GM12878 (cell line): ENCODE measurements around the gene FAP. TPM values are rescaled to one million over a fixed set of nuclear protein-coding genes. Genes with fewer than 3 reads are reported as not detected.

ENCODE experiments used
- ATAC-seq: fragments of 200-7000 bp; cut with Tn5 transposase; 3 replicates; pipeline ENCODE4 v1.9.1; 2020; ENCODE audit warnings: mild to moderate bottlenecking, moderate library complexity
- BruUV-seq: library from RNA; stranded (reverse); fragments of 400-500 nt; replicated peaks from 2 replicates; lab custom pipeline; 2021; lab: Mats Ljungman, UMichigan
- CTCF ChIA-PET: fragments of 300-600 bp; sonication (Branson Sonifier 250); formaldehyde crosslinking; extraction: SDS; loops from one replicate; lab custom pipeline; 2021; ENCODE audit warnings: inconsistent platforms; lab: Yijun Ruan, JAX
- POLR2A ChIA-PET: fragments of 350-600 bp; formaldehyde crosslinking; extraction: SDS; loops from one replicate; lab custom pipeline; 2021; ENCODE audit warnings: inconsistent platforms; lab: Charles Lee
- RAD21 ChIA-PET: fragments of 300-600 bp; sonication (Branson Sonifier 250); formaldehyde crosslinking; loops from one replicate; lab custom pipeline; 2023; ENCODE audit warnings: antibody characterized with exemption; ENCODE audit not compliant: unreplicated experiment; lab: Charles Lee
- SMC1A ChIA-PET: fragments of 300-600 bp; sonication (Branson Sonifier 250); formaldehyde crosslinking; loops from one replicate; lab custom pipeline; 2023; ENCODE audit not compliant: unreplicated experiment, uncharacterized antibody; lab: Charles Lee
- DNase-seq: peaks from one replicate; pipeline ENCODE4 v3.0.0-alpha.2; 2011; ENCODE audit warnings: low read depth, low spot score
- FAIRE-seq: peaks from 3 replicates; lab custom pipeline; 2011; peaks lifted over from hg19 to GRCh38; lab: Jason Lieb, UNC
- H2AFZ ChIP-seq: 2 replicates; pipeline ENCODE4 v1.6.0; 2011; ENCODE audit warnings: low read depth, low read length, control low read depth; ENCODE audit not compliant: control insufficient read depth
- H3K27ac ChIP-seq: 2 replicates; pipeline ENCODE4 v1.5.1; 2011; ENCODE audit warnings: control low read depth; ENCODE audit not compliant: control insufficient read depth, insufficient read depth
- H3K27me3 ChIP-seq, 2 experiments: replicated peaks in 1 of 2; 2 replicates each; pipeline versions ENCODE4 v1.6.0 to v1.6.1; 2011; ENCODE audit warnings: low read length in 1 of 2; ENCODE audit not compliant: control insufficient read depth in 2 of 2, insufficient read depth in 2 of 2
- H3K36me3 ChIP-seq, 2 experiments: 2 replicates each; pipeline ENCODE4 v1.5.1; 2011; ENCODE audit warnings: low read length in 1 of 2; ENCODE audit not compliant: control insufficient read depth in 2 of 2, insufficient read depth in 2 of 2
- H3K4me1 ChIP-seq: 2 replicates; pipeline ENCODE4 v1.6.1; 2011; ENCODE audit warnings: mild to moderate bottlenecking, low read length, moderate library complexity, mixed read lengths; ENCODE audit not compliant: control insufficient read depth, insufficient read depth
- H3K4me2 ChIP-seq: 2 replicates; pipeline ENCODE4 v1.6.0; 2011; ENCODE audit warnings: control low read depth; ENCODE audit not compliant: control insufficient read depth, insufficient read depth
- H3K4me3 ChIP-seq: fragments of 200-600 bp; sonication (generic); 2 replicates; pipeline ENCODE4 v1.5.1; 2016
- H3K79me2 ChIP-seq: 2 replicates; pipeline ENCODE4 v1.6.0; 2011; ENCODE audit warnings: low read length; ENCODE audit not compliant: control insufficient read depth, insufficient read depth
- H3K9ac ChIP-seq: 2 replicates; pipeline ENCODE4 v1.8.0; 2011; ENCODE audit warnings: low read length, control low read depth, mixed read lengths; ENCODE audit not compliant: control insufficient read depth, insufficient read depth
- H3K9me3 ChIP-seq: replicated peaks from 3 replicates; pipeline ENCODE4 v1.5.1; 2011; ENCODE audit warnings: mild to moderate bottlenecking, low read length; ENCODE audit not compliant: control insufficient read depth, insufficient read depth
- H4K20me1 ChIP-seq: 2 replicates; pipeline ENCODE4 v1.6.0; 2011; ENCODE audit not compliant: control insufficient read depth, insufficient read depth
- CBX5 ChIP-seq: sonication (generic); IDR thresholded peaks from 2 replicates; pipeline ENCODE4 v1.6.1; 2016; ENCODE audit warnings: low read depth, moderate library complexity, mild to moderate bottlenecking, inconsistent platforms
- NBN ChIP-seq: fragments of 450-650 bp; IDR thresholded peaks from 2 replicates; pipeline ENCODE4 v1.6.1; 2016
- POLR2AphosphoS5 ChIP-seq: IDR thresholded peaks from 2 replicates; pipeline ENCODE4 v1.6.1; 2011; ENCODE audit warnings: mild to moderate bottlenecking, low read length, inconsistent platforms
- POU2F2 ChIP-seq: IDR thresholded peaks from 3 replicates; pipeline ENCODE4 v1.6.1; 2011; ENCODE audit warnings: low read depth, mild to moderate bottlenecking, low read length, borderline replicate concordance
- RB1 ChIP-seq: fragments of 450-650 bp; formaldehyde crosslinking; IDR thresholded peaks from 2 replicates; pipeline ENCODE4 v1.6.1; 2017; ENCODE audit warnings: mild to moderate bottlenecking, borderline replicate concordance
- RCOR1 ChIP-seq: conservative IDR thresholded peaks from 2 replicates; pipeline ENCODE4 v1.6.1; 2012; ENCODE audit warnings: low read depth, low read length, improper control_type of control experiment
- RFX5 ChIP-seq: IDR thresholded peaks from 2 replicates; pipeline ENCODE4 v1.6.1; 2011; ENCODE audit warnings: low read depth, low read length, improper control_type of control experiment
- SIX5 ChIP-seq: IDR thresholded peaks from 2 replicates; pipeline ENCODE4 v1.6.1; 2011; ENCODE audit warnings: mild to moderate bottlenecking, low read depth, low read length, moderate library complexity; ENCODE audit not compliant: severe bottlenecking
- WRNIP1 ChIP-seq: IDR thresholded peaks from 2 replicates; pipeline ENCODE4 v1.6.1; 2011; ENCODE audit warnings: low read depth, low read length, improper control_type of control experiment, borderline replicate concordance
- WGBS: methylation state at CpG from one replicate; pipeline ENCODE4 v1.1.6; 2016; ENCODE audit warnings: low lambda C conversion rate; ENCODE audit not compliant: insufficient replicate concordance, insufficient coverage; ENCODE audit errors: missing lambda C conversion rate; 5-methylcytosine and 5-hydroxymethylcytosine counted together
- in situ Hi-C: fragments of 300-500 bp; cut with MboI; formaldehyde crosslinking; loops from 9 replicates; pipeline ENCODE4 v1.14.3; 2018; ENCODE audit warnings: mixed read lengths
- intact Hi-C: fragments of 100-400 bp; cut with micrococcal nuclease; formaldehyde crosslinking; loops from one replicate; pipeline ENCODE4 v1.14.2; 2022; ENCODE audit not compliant: unreplicated experiment
- polyA plus RNA-seq, 11 experiments: library from polyadenylated mRNA; depleted of rRNA in 4 of 11; unstranded in 6 of 11; stranded (reverse) in 5 of 11; fragments of >200 nt; fragmentation: Nextera tagmentation in 4 of 11; fragmentation: Illumina TruSeq in 1 of 11; extraction: Ambion mirVana in 4 of 11; extraction: Trizol in 1 of 11; gene quantifications; 1 replicate in 1 of 11; 2 replicates in 10 of 11; pipeline versions ENCODE4 v1.2.1 to v1.2.3, GENCODE V29; 2011 to 2016; ENCODE audit warnings: inconsistent platforms in 2 of 11, missing spikeins in 2 of 11, low read depth in 1 of 11
- total RNA-seq, 4 experiments: library from RNA; depleted of rRNA in 3 of 4; stranded (reverse); fragments of >200 nt in 3 of 4; fragmentation: Illumina TruSeq in 1 of 4; extraction: Trizol in 1 of 4; gene quantifications; 2 replicates each; pipeline versions ENCODE4 v1.2.1 to v1.2.3, GENCODE V29; 2013 to 2021
- TF ChIP-seq, protein P1 (sequence below): IDR thresholded peaks from 2 replicates; pipeline ENCODE4 v1.6.1; 2011; ENCODE audit warnings: borderline replicate concordance, low read depth, mild to moderate bottlenecking, moderate library complexity, low read length; ENCODE audit not compliant: insufficient read depth, poor library complexity, severe bottlenecking
- TF ChIP-seq, protein P2 (sequence below): fragments of 450-650 bp; formaldehyde crosslinking; IDR thresholded peaks from 2 replicates; pipeline ENCODE4 v1.4.0; 2022; ENCODE audit warnings: mild to moderate bottlenecking, moderate library complexity
- TF ChIP-seq, protein P3 (sequence below): fragments of 450-650 bp; IDR thresholded peaks from 2 replicates; pipeline ENCODE4 v1.6.1; 2016; ENCODE audit warnings: mild to moderate bottlenecking
- TF ChIP-seq, protein P4 (sequence below): IDR thresholded peaks from 2 replicates; pipeline ENCODE4 v1.6.1; 2011; ENCODE audit warnings: mild to moderate bottlenecking, low read depth, low read length, moderate library complexity; ENCODE audit not compliant: insufficient replicate concordance
- TF ChIP-seq, protein P5 (sequence below): IDR thresholded peaks from 2 replicates; pipeline ENCODE4 v1.6.1; 2012; ENCODE audit warnings: low read length, inconsistent platforms

Gene FAP
- total and polyA plus RNA-seq, 10 of the 15 experiments (the other 5 are each of a cell fraction or from before 2014, with no cell fraction given) = 0.16 TPM; not detected in 9

DNA sequence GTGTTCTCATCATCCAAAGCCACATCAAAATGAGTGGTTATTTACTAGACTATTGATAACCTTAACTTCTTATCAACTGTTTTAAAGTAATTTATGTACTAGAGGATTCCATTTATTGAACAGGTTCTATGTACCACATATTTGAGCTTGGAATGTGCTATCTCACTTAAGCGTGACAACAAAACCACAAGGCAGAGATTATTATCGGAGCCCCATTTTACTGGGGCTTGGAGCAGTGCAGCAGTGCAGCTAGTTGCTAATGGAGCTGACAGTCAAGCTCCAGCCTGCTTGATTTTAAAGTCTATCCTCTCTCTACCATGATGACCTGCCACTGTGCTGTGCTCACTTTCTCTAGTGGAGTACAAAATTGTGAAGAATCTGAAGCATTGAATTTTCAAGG is 115.8 kb downstream of the FAP start:
- Histone ChIP-seq H3K9ac (no peak overlapping the region), H3K79me2 (no peaks in the 10 kb centered on the region), H3K27ac (no peak overlapping the region), H3K4me3 (no peak overlapping the region), H4K20me1 (no peaks in the 10 kb centered on the region), H3K27me3 (no peaks in the 10 kb centered on the region), H3K4me2 (no peak overlapping the region), H3K4me1 (peaks cover 7% of the 10 kb centered on the region; the same call in 1 of the 2 replicates), H3K36me3 (no peaks in the 10 kb centered on the region), H2AFZ (no peak overlapping the region), H3K9me3 (no peaks in the 10 kb centered on the region)
- no peak for DNase-seq
- in situ Hi-C loops = loop anchor here (5.0 kb wide), 1 partner anchor 125 kb away; no protein-coding TSS in a partner anchor
- FAIRE-seq = no peak
- no TSS peak for BruUV-seq
- ChIA-PET POLR2A (interaction anchor here (1.7 kb wide), 1 partner anchor 54 kb away, joined by 4 read pairs; no protein-coding TSS in a partner anchor), CTCF (interaction anchor here (1.0 to 4.3 kb wide), 11 partner anchors 17 to 540 kb away, joined by 3 to 48 read pairs (median 4); partner anchors contain the start of genes DPP4 and GCG), RAD21 (interaction anchor here (1.1 to 3.8 kb wide), 4 partner anchors 14 to 171 kb away, joined by 5 to 28 read pairs (median 8); no protein-coding TSS in a partner anchor), SMC1A (interaction anchor here (0.8 to 3.9 kb wide), 12 partner anchors 10 to 180 kb away, joined by 3 to 90 read pairs (median 5); no protein-coding TSS in a partner anchor)
- no peak for ATAC-seq
- intact Hi-C loops = loop anchor here (2.0 kb wide), 1 partner anchor 541 kb away; no protein-coding TSS in a partner anchor
- WGBS = 20% methylated on average over 2 of the region's 2 CpGs
- TF ChIP-seq CBX5 (no peak), RB1 (no peak), WRNIP1 (no peak), RCOR1 (no peak), SIX5 (no peak), NBN (no peak), POLR2AphosphoS5 (no peak), POU2F2 (no peak), RFX5 (no peak)
- TF ChIP-seq, protein P1, sequence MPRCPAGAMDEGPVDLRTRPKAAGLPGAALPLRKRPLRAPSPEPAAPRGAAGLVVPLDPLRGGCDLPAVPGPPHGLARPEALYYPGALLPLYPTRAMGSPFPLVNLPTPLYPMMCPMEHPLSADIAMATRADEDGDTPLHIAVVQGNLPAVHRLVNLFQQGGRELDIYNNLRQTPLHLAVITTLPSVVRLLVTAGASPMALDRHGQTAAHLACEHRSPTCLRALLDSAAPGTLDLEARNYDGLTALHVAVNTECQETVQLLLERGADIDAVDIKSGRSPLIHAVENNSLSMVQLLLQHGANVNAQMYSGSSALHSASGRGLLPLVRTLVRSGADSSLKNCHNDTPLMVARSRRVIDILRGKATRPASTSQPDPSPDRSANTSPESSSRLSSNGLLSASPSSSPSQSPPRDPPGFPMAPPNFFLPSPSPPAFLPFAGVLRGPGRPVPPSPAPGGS = no peak
- TF ChIP-seq, protein P2, sequence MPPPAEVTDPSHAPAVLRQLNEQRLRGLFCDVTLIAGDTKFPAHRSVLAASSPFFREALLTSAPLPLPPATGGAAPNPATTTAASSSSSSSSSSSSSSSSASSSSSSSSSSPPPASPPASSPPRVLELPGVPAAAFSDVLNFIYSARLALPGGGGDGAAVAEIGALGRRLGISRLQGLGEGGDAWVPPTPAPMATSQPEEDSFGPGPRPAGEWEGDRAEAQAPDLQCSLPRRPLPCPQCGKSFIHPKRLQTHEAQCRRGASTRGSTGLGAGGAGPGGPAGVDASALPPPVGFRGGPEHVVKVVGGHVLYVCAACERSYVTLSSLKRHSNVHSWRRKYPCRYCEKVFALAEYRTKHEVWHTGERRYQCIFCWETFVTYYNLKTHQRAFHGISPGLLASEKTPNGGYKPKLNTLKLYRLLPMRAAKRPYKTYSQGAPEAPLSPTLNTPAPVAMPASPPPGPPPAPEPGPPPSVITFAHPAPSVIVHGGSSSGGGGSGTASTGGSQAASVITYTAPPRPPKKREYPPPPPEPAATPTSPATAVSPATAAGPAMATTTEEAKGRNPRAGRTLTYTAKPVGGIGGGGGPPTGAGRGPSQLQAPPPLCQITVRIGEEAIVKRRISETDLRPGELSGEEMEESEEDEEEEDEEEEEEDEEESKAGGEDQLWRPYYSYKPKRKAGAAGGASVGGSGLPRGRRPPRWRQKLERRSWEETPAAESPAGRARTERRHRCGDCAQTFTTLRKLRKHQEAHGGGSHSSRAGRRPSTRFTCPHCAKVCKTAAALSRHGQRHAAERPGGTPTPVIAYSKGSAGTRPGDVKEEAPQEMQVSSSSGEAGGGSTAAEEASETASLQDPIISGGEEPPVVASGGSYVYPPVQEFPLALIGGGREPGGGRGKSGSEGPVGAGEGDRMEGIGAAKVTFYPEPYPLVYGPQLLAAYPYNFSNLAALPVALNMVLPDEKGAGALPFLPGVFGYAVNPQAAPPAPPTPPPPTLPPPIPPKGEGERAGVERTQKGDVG = no peak
- TF ChIP-seq, protein P3, sequence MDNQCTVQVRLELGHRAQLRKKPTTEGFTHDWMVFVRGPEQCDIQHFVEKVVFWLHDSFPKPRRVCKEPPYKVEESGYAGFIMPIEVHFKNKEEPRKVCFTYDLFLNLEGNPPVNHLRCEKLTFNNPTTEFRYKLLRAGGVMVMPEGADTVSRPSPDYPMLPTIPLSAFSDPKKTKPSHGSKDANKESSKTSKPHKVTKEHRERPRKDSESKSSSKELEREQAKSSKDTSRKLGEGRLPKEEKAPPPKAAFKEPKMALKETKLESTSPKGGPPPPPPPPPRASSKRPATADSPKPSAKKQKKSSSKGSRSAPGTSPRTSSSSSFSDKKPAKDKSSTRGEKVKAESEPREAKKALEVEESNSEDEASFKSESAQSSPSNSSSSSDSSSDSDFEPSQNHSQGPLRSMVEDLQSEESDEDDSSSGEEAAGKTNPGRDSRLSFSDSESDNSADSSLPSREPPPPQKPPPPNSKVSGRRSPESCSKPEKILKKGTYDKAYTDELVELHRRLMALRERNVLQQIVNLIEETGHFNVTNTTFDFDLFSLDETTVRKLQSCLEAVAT = no peak
- TF ChIP-seq, protein P4, sequence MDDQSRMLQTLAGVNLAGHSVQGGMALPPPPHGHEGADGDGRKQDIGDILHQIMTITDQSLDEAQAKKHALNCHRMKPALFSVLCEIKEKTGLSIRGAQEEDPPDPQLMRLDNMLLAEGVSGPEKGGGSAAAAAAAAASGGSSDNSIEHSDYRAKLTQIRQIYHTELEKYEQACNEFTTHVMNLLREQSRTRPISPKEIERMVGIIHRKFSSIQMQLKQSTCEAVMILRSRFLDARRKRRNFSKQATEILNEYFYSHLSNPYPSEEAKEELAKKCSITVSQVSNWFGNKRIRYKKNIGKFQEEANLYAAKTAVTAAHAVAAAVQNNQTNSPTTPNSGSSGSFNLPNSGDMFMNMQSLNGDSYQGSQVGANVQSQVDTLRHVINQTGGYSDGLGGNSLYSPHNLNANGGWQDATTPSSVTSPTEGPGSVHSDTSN = no peak
- TF ChIP-seq, protein P5, sequence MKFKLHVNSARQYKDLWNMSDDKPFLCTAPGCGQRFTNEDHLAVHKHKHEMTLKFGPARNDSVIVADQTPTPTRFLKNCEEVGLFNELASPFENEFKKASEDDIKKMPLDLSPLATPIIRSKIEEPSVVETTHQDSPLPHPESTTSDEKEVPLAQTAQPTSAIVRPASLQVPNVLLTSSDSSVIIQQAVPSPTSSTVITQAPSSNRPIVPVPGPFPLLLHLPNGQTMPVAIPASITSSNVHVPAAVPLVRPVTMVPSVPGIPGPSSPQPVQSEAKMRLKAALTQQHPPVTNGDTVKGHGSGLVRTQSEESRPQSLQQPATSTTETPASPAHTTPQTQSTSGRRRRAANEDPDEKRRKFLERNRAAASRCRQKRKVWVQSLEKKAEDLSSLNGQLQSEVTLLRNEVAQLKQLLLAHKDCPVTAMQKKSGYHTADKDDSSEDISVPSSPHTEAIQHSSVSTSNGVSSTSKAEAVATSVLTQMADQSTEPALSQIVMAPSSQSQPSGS = no peak
